Neutrophil (primary cell): ENCODE data around the gene CRIP1.

Experiments used
- H3K27ac ChIP-seq: fragments of 200-600 bp; sonication (generic); 2 replicates; pipeline ENCODE4 v1.5.1; 2016; ENCODE audit warnings: mild to moderate bottlenecking, moderate library complexity
- H3K27me3 ChIP-seq: fragments of 200-600 bp; sonication (generic); 2 replicates; pipeline ENCODE4 v1.6.0; 2016; ENCODE audit warnings: mild to moderate bottlenecking
- H3K36me3 ChIP-seq: fragments of 200-600 bp; sonication (generic); 2 replicates; pipeline ENCODE4 v1.5.1; 2017
- H3K4me1 ChIP-seq, 2 experiments: fragments of 200-600 bp in 1 of 2; sonication (generic) in 1 of 2; 1 replicate in 1 of 2; 2 replicates in 1 of 2; pipeline versions ENCODE4 v1.5.1 to v1.6.1; 2013 to 2016; ENCODE audit warnings: low read depth in 1 of 2, low read length in 1 of 2, mild to moderate bottlenecking in 1 of 2, moderate library complexity in 1 of 2; ENCODE audit not compliant: control insufficient read depth in 1 of 2, insufficient read depth in 1 of 2
- H3K4me3 ChIP-seq, 2 experiments: fragments of 200-600 bp in 1 of 2; sonication (generic) in 1 of 2; 1 replicate in 1 of 2; 2 replicates in 1 of 2; pipeline ENCODE4 v1.5.1; 2013 to 2016; ENCODE audit warnings: low read depth in 1 of 2, low read length in 1 of 2, mild to moderate bottlenecking in 1 of 2, moderate library complexity in 1 of 2
- H3K9me3 ChIP-seq: fragments of 200-600 bp; sonication (generic); 2 replicates; pipeline ENCODE4 v1.5.1; 2016
- CTCF ChIP-seq: fragments of 200-600 bp; sonication (generic); IDR thresholded peaks from 2 replicates; pipeline ENCODE4 v1.5.1; 2016; ENCODE audit warnings: antibody characterized with exemption

Gene CRIP1

DNA sequence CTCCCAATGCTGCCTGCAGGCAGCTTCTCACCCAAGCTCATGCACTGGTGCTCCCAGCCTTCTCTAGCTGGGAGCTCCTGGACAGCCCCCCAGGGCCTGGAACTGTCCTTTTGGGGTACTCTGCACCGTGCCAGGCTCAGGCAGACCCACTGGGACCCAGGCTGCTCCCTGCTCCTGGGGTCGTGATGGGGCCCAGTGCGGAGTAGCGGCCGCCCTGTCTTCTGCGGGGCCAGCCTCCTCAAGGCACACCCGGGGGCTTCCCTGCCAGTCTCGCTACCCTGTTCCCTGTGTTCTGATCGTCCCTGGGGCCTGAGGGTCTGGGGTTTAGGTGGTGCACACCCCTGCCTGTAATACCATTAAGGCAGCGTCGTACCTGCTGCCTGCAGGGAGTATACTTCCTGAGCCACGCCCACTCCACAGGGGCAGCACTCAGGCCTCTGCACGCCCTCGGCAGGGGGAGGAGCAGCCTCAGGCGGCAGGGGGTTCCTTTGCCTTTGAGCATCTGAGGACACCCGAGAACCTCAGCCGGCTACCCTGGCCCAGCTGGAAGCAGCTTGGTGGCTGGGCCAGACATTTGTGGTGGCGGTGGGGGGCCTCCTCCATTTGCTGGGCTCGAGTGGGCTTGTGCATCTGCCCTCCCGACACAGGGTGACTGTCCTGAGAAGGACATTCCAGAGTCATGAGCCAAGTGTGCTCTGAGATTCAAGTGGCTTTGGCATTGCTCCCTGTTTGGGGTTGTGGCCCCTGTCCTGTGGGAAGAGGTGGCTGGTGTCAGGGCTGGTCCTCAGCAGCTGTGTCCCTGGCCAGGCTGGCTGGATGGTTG is 21.3 kb upstream of the CRIP1 start:
- H3K4me3 ChIP-seq, result no peak overlapping the region
- H3K27ac ChIP-seq, result no peak overlapping the region
- no peaks in the 10 kb centered on the region for H3K4me1 ChIP-seq
- H3K27me3 ChIP-seq, result no peaks in the 10 kb centered on the region
- H3K9me3 ChIP-seq, result no peaks in the 10 kb centered on the region
- H3K36me3 ChIP-seq, result peaks cover 72% of the 10 kb centered on the region
- no peak for TF ChIP-seq CTCF

- Histone ChIP-seq H3K4me1 (no peaks in the 10 kb centered on the region), H3K36me3 (peaks cover 59% of the 10 kb centered on the region), H3K4me3 (no peak overlapping the region), H3K27ac (no peak overlapping the region), H3K9me3 (no peaks in the 10 kb centered on the region), H3K27me3 (peaks cover under 1% of the 10 kb centered on the region)
- no peak for TF ChIP-seq CTCF
Observed at GRCh38 chr14:105466531-105467248, 20.0 kb upstream of the CRIP1 start.

- no peaks in the 10 kb centered on the region for H3K9me3 ChIP-seq
- TF ChIP-seq CTCF, result no peak
- H3K36me3 ChIP-seq, result peaks cover 58% of the 10 kb centered on the region
- H3K27me3 ChIP-seq, result peaks cover 7% of the 10 kb centered on the region
- no peak overlapping the region for H3K27ac ChIP-seq
- no peaks in the 10 kb centered on the region for H3K4me1 ChIP-seq
- no peak overlapping the region for H3K4me3 ChIP-seq
Observed at GRCh38 chr14:105467249-105467941, 19.3 kb upstream of the CRIP1 start.

DNA sequence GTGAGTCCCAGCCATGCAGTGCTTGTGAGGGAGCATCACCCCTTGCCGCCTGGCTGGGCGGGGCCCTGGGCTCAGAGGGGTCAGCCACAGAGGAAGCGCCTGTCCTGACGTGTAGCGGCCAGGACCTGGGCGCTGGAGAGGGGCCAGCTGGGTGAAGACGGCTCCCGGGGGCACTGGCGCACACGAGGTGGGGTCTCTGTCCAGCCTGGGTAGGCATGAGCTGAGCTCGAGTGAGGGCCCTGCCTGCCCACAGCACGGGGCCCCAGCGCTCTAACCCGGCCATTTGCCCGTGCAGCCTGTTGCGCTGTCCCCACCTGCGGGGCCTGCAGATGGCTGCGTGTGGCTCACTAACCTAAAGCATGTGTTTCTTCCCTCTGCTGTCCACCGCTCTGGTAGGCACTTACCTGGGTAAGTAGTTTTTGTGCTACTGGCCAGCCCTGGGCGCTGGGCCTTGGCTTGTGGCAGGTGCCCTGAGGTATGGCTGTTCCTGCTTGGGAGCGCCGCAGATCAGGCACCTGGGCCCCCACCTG is 18.7 kb upstream of the CRIP1 start:
- H3K4me1 ChIP-seq, result no peaks in the 10 kb centered on the region

More for the DNA sequence above, 18.7 kb upstream of the CRIP1 start:
- H3K4me3 ChIP-seq, result no peak overlapping the region
- peaks cover 13% of the 10 kb centered on the region for H3K27me3 ChIP-seq
- no peak overlapping the region for H3K27ac ChIP-seq
- TF ChIP-seq CTCF, result no peak
- no peaks in the 10 kb centered on the region for H3K9me3 ChIP-seq
- H3K36me3 ChIP-seq, result peaks cover 53% of the 10 kb centered on the region
